AG20443 (cell line): ENCODE data around the gene LEMD2.
A peak's percentile ranks its signal among the peaks of the same experiment; 100 is the strongest.
"Not testable (repeated sequence)": the region's sequence is repeated elsewhere in the genome, so short reads cannot be mapped to it uniquely, and the experiment has no call there.

ENCODE experiments used
- DNase-seq: peaks from one replicate; pipeline ENCODE4 v3.0.0; 2012; ENCODE audit warnings: low spot score, mixed read lengths

The LEMD2 gene

GRCh38 chr6:33788694-33789549, at the start of gene LEMD2:
Gene LEMD2, minus strand, starts transcription at chr6:33789130. Its CDS starts 14 bp downstream, at chr6:33789116.
- peak; percentile 97 for DNase-seq

GRCh38 chr6:33837971-33838665, 49.2 kb upstream of the LEMD2 start:
- peak; percentile 67 for DNase-seq

- DNase-seq: no peak
These were observed 48.0 kb upstream of the LEMD2 start for GRCh38 chr6:33836806-33837469.

GRCh38 chr6:33834401-33835392, 45.8 kb upstream of the LEMD2 start:
- DNase-seq: no peak

GRCh38 chr6:33833599-33833998, 44.7 kb upstream of the LEMD2 start:
- DNase-seq: no peak

GRCh38 chr6:33832831-33833230, 43.9 kb upstream of the LEMD2 start:
- DNase-seq: not testable (repeated sequence)

- DNase-seq: not testable (repeated sequence)
These were observed 42.8 kb upstream of the LEMD2 start for GRCh38 chr6:33831725-33832124.

GRCh38 chr6:33830635-33831240, 41.8 kb upstream of the LEMD2 start:
- no peak for DNase-seq

GRCh38 chr6:33828764-33829731, 40.1 kb upstream of the LEMD2 start:
- DNase-seq: no peak

- DNase-seq: no peak
These were observed 39.5 kb upstream of the LEMD2 start for GRCh38 chr6:33828452-33828763.

- no peak for DNase-seq
These were observed 38.9 kb upstream of the LEMD2 start for GRCh38 chr6:33827546-33828451.

- DNase-seq: no peak
These were observed 37.6 kb upstream of the LEMD2 start for GRCh38 chr6:33826537-33826936.

GRCh38 chr6:33824461-33825154, 35.7 kb upstream of the LEMD2 start:
- peak; percentile 49 for DNase-seq

GRCh38 chr6:33823806-33824205, 34.9 kb upstream of the LEMD2 start:
- no peak for DNase-seq

- DNase-seq: peak; percentile 57
These were observed 33.9 kb upstream of the LEMD2 start for GRCh38 chr6:33822575-33823395.

- no peak for DNase-seq
These were observed 32.0 kb upstream of the LEMD2 start for GRCh38 chr6:33820784-33821520.

GRCh38 chr6:33820243-33820642, 31.3 kb upstream of the LEMD2 start:
- DNase-seq: peak; percentile 45
